ENCODE measurements around the gene SDR39U1. TPM values are rescaled to one million over a fixed set of nuclear protein-coding genes. Genes with fewer than 3 reads are reported as not detected.
"Not testable (repeated sequence)": the region's sequence is repeated elsewhere in the genome, so short reads cannot be mapped to it uniquely, and the experiment has no call there.

SDR39U1 gene, protein sequence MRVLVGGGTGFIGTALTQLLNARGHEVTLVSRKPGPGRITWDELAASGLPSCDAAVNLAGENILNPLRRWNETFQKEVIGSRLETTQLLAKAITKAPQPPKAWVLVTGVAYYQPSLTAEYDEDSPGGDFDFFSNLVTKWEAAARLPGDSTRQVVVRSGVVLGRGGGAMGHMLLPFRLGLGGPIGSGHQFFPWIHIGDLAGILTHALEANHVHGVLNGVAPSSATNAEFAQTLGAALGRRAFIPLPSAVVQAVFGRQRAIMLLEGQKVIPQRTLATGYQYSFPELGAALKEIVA
- 40.8 and 47.7 TPM in 2 replicates for total RNA-seq

DNA sequence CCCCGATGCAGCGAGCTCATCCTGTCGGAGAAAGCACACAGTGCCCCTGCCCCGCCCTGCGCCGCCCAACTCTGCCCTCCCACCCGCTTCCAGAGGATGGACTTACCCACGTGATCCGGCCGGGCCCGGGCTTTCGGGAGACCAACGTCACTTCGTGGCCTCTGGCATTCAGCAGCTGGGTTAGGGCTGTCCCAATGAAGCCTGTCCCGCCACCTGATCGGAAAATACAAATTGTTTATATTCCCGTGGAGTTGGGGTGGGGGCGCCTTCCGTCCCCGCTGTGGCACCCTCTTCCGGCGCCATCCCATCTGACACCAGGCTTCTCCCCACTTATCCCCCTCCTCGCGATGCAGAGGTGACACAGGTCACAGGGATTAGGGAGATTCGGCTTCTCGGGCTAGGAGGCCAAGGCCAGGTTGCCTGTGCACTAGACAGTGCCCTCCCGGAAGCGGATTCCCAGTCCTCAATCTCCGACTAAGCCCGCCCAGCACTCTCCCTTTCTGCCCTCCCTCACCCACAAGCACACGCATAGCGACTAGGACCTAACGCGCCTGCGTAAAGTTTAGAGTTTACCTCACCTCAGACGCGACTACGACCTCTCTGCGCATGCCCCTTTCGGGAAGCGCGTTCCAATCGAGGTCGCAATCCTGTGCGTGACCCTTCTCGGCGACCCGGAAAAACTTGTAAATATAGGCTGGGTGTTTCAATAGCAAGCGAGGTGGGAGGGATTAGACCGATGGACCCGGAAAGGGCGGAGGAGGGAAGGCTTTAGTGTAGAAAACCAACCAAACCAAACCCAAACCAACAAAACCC is at the start of gene SDR39U1:
SDR39U1 (minus strand) TSS at position 537 of the 813 bp plus-strand sequence; CDS start at position 530, 7 bp downstream.
- H3K27me3 Mint-ChIP-seq (ENCODE audit: low read depth), result no peaks in the 10 kb centered on the region
- peaks cover 34% of the 10 kb centered on the region for H3K36me3 Mint-ChIP-seq (ENCODE audit: low read depth)
- H3K4me1 Mint-ChIP-seq (ENCODE audit: low read depth), result peaks cover 40% of the 10 kb centered on the region
- H3K4me3 Mint-ChIP-seq (ENCODE audit: low read depth), result peak within 1 kb of the TSS; percentile 95
- peak; percentile 98 for DNase-seq (ENCODE audit: low spot score)
- H3K9me3 Mint-ChIP-seq, result no peaks in the 10 kb centered on the region
- H3K27ac Mint-ChIP-seq, result peak within 1 kb of the TSS; percentile 98
- intact Hi-C loops (cut with micrococcal nuclease), result loop anchor here (1.0 to 2.0 kb wide), 3 partner anchors 11 to 328 kb away; partner anchors contain the start of genes DCAF11 and NRL

DNA sequence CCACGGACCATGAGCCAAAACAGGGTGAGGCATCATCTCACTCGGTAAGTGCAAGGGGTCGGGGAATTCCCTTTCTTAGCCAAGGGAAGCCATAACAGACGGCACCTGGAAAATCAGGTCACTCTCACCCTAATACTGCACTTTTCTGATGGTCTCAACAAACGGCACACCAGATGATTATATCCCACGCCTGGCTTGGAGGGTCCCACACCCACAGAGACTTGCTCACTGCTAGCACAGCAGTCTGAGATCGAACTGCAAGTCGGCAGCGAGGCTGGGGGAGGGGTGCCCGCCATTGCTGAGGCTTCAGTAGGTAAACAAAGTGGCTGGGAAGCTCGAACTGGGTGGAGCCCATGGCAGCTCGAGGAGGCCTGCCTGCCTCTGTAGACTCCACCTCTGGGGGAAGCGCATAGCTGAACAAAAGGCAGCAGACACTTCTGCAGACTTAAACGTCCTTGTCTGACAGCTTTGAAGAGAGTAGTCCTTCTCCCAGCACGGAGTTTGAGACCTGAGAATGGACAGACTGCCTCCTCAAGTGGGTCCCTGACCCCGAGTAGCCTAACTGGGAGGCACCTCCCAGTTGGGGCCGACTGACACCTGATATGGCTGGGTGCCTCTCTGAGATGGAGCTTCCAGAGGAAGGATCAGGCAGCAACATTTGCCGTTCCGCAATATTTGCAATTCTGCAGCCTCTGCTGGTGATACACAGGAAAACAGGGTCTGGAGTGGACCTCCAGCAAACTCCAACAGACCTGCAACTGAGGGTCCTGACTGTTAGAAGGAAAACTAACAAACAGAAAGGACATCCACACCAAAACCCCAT is 49.2 kb upstream of the SDR39U1 start:
- H3K9me3 Mint-ChIP-seq; H3K36me3 Mint-ChIP-seq (ENCODE audit: low read depth); DNase-seq (ENCODE audit: low spot score); H3K4me1 Mint-ChIP-seq (ENCODE audit: low read depth); H3K27ac Mint-ChIP-seq; H3K27me3 Mint-ChIP-seq (ENCODE audit: low read depth); intact Hi-C loops (cut with micrococcal nuclease); H3K4me3 Mint-ChIP-seq (ENCODE audit: low read depth): not testable (repeated sequence)

GRCh38 chr14:24483604-24484252 is 41.2 kb upstream of the SDR39U1 start:
- peaks cover 19% of the 10 kb centered on the region for H3K4me1 Mint-ChIP-seq (ENCODE audit: low read depth)
- H3K36me3 Mint-ChIP-seq (ENCODE audit: low read depth), result no peaks in the 10 kb centered on the region
- no peak overlapping the region for H3K27ac Mint-ChIP-seq
- no peaks in the 10 kb centered on the region for H3K9me3 Mint-ChIP-seq
- no peak overlapping the region for H3K4me3 Mint-ChIP-seq (ENCODE audit: low read depth)
- H3K27me3 Mint-ChIP-seq (ENCODE audit: low read depth), result no peaks in the 10 kb centered on the region
- intact Hi-C loops (cut with micrococcal nuclease), result loop anchor here (5.0 kb wide), 1 partner anchor 194 kb away; no protein-coding TSS in a partner anchor
- no peak for DNase-seq (ENCODE audit: low spot score)

GRCh38 chr14:24482699-24483303 is 40.2 kb upstream of the SDR39U1 start:
- H3K4me3 Mint-ChIP-seq (ENCODE audit: low read depth); H3K27ac Mint-ChIP-seq; H3K9me3 Mint-ChIP-seq; H3K36me3 Mint-ChIP-seq (ENCODE audit: low read depth); H3K27me3 Mint-ChIP-seq (ENCODE audit: low read depth); DNase-seq (ENCODE audit: low spot score): not testable (repeated sequence)
- intact Hi-C loops (cut with micrococcal nuclease), result loop anchor here (5.0 kb wide), 1 partner anchor 194 kb away; no protein-coding TSS in a partner anchor
- peaks cover 19% of the 10 kb centered on the region for H3K4me1 Mint-ChIP-seq (ENCODE audit: low read depth)

GRCh38 chr14:24481622-24482324 is 39.2 kb upstream of the SDR39U1 start:
- Mint-ChIP-seq H3K27me3 (ENCODE audit: low read depth) (no peaks in the 10 kb centered on the region), H3K27ac (no peak overlapping the region)
- intact Hi-C loops (cut with micrococcal nuclease), result loop anchor here (5.0 kb wide), 1 partner anchor 196 kb away; no protein-coding TSS in a partner anchor

DNA sequence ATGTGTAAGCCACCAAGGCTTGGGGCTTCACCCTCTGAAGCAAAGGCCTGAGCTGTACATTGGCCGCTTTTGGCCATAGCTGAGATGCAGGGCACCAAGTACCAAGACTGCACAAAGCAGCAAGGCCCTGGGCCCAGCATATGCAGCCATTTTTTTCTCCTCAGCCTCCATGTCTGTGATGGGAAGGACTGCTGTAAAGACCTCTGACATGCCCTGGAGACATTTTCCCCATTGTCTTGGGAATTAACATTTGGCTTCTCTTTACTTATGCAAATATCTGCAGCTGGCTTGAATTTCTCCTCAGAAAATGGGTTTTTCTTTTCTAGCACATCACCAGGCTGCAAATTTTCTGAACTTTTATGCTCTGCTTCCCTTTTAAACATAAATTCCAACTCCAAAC is 37.4 kb upstream of the SDR39U1 start:
- H3K36me3 Mint-ChIP-seq (ENCODE audit: low read depth); DNase-seq (ENCODE audit: low spot score); H3K27me3 Mint-ChIP-seq (ENCODE audit: low read depth); H3K9me3 Mint-ChIP-seq; H3K4me3 Mint-ChIP-seq (ENCODE audit: low read depth); H3K27ac Mint-ChIP-seq: not testable (repeated sequence)
- H3K4me1 Mint-ChIP-seq (ENCODE audit: low read depth), result peaks cover 19% of the 10 kb centered on the region
- intact Hi-C loops (cut with micrococcal nuclease), result loop anchor here (5.0 kb wide), 1 partner anchor 197 kb away; no protein-coding TSS in a partner anchor

More at GRCh38 chr14:24481622-24482324, 39.2 kb upstream of the SDR39U1 start:
- Mint-ChIP-seq H3K9me3 (no peaks in the 10 kb centered on the region), H3K4me3 (ENCODE audit: low read depth) (peak overlapping the region; percentile 41), H3K4me1 (ENCODE audit: low read depth) (peaks cover 19% of the 10 kb centered on the region), H3K36me3 (ENCODE audit: low read depth) (no peaks in the 10 kb centered on the region)
- DNase-seq (ENCODE audit: low spot score), result peak; percentile 35

DNA sequence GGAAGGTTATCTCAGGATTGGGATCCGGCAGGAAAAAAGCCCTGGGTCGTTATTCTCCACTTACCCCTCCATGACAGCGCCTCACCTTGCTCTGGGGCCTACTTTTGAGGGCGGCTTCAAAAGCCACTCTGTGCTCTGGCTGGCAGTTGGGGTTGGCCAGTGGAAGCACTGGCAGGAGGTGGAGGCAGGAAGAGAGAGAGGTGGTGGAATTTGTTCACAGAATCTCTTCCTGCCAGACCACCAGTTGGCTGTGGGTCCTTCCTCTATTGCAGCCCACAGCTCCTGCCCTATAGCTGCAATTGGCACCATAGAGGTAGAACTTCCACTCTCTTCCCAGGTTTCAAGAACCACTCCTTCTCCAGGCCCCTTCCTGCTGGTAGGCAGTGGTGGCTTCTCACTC is 32.7 kb upstream of the SDR39U1 start:
- intact Hi-C loops (cut with micrococcal nuclease), result no loop called here
- H3K4me3 Mint-ChIP-seq (ENCODE audit: low read depth), result no peak overlapping the region
- no peaks in the 10 kb centered on the region for H3K36me3 Mint-ChIP-seq (ENCODE audit: low read depth)
- peaks cover 7% of the 10 kb centered on the region for H3K9me3 Mint-ChIP-seq
- H3K27ac Mint-ChIP-seq, result no peak overlapping the region
- H3K27me3 Mint-ChIP-seq (ENCODE audit: low read depth), result no peaks in the 10 kb centered on the region
- DNase-seq (ENCODE audit: low spot score), result no peak
- H3K4me1 Mint-ChIP-seq (ENCODE audit: low read depth), result no peaks in the 10 kb centered on the region

DNA sequence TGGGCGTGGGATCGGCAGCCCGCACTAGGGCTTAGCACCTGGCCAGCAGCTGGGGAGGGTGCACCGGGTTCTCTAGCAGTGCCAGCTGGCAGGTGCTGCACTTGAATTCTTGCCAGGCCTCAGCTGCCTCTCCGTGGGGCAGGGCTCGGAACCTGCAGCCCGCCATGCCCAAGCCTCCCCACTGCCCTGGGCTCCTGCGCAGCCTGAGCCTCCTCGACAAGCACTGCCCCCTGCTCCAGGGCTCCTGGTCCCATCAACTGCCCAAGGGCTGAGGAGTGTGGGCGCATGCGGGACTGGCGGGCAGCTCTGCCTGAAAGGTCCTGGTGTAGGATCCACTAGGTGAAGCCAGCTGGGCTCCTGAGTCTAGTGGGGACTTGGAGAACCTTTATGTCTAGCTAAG is 30.6 kb upstream of the SDR39U1 start:
- Mint-ChIP-seq H3K9me3 (peaks cover 7% of the 10 kb centered on the region), H3K4me1 (ENCODE audit: low read depth) (no peaks in the 10 kb centered on the region), H3K36me3 (ENCODE audit: low read depth) (no peaks in the 10 kb centered on the region), H3K27me3 (ENCODE audit: low read depth) (peaks cover 2% of the 10 kb centered on the region), H3K4me3 (ENCODE audit: low read depth) (no peak overlapping the region), H3K27ac (no peak overlapping the region)
- intact Hi-C loops (cut with micrococcal nuclease), result no loop called here
- no peak for DNase-seq (ENCODE audit: low spot score)

DNA sequence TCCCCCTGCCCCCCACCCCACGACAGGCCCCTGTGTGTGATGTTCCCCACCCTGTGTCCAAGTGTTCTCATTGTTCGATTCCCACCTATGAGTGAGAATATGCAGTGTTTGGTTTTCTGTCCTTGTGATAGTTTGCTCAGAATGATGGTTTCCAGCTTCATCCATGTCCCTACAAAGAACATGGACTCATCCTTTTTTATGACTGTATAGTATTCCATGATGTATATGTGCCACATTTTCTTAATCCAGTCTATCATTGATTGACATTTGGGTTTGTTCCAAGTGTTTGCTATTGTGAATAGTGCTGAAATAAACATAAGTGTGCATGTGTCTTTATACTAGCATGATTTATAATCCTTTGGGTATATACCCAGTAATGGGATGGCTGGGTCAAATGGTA is 27.9 kb upstream of the SDR39U1 start:
- H3K4me3 Mint-ChIP-seq (ENCODE audit: low read depth); DNase-seq (ENCODE audit: low spot score); H3K27ac Mint-ChIP-seq; H3K4me1 Mint-ChIP-seq (ENCODE audit: low read depth); H3K9me3 Mint-ChIP-seq; H3K27me3 Mint-ChIP-seq (ENCODE audit: low read depth); intact Hi-C loops (cut with micrococcal nuclease); H3K36me3 Mint-ChIP-seq (ENCODE audit: low read depth): not testable (repeated sequence)

- Mint-ChIP-seq H3K9me3 (peaks cover 2% of the 10 kb centered on the region), H3K4me1 (ENCODE audit: low read depth) (peaks cover 7% of the 10 kb centered on the region), H3K27me3 (ENCODE audit: low read depth) (peaks cover 9% of the 10 kb centered on the region), H3K27ac (no peak overlapping the region), H3K4me3 (ENCODE audit: low read depth) (no peak overlapping the region), H3K36me3 (ENCODE audit: low read depth) (no peaks in the 10 kb centered on the region)
- intact Hi-C loops (cut with micrococcal nuclease), result no loop called here
- no peak for DNase-seq (ENCODE audit: low spot score)
These were observed 23.2 kb upstream of the SDR39U1 start for GRCh38 chr14:24465805-24466204.

DNA sequence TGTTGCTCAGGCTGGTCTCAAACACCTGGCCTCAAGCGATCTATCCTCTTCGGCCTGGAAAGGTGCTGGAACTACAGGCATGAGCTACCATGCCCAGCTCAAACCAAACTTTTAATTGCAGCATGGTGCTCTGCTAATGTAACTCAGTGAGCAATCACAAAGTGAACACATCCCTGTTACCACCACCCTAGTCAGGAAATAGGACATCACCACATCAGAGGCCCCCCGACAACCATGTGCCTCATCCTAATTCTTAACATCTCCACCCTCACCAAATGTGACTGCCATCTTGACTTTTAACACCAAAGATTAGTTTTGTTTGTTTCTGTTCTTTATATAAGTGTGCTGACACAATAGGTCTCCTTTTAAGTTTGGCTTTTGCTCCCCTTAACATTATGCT is 22.8 kb upstream of the SDR39U1 start:
- DNase-seq (ENCODE audit: low spot score), result no peak
- Mint-ChIP-seq H3K27ac (no peak overlapping the region), H3K36me3 (ENCODE audit: low read depth) (no peaks in the 10 kb centered on the region), H3K9me3 (no peaks in the 10 kb centered on the region), H3K27me3 (ENCODE audit: low read depth) (peaks cover 9% of the 10 kb centered on the region), H3K4me3 (ENCODE audit: low read depth) (no peak overlapping the region), H3K4me1 (ENCODE audit: low read depth) (peaks cover 7% of the 10 kb centered on the region)
- intact Hi-C loops (cut with micrococcal nuclease), result no loop called here

Measured in activated T-helper 2 cell treated with anti-CD3 and anti-CD28 coated beads, Interferon-gamma antibody, Interleukin-2, Interleukin-4, amounts not matched to agents 10 μg/mL and 5 μg/mL and 100 μg/mL, durations not matched to agents 14 hours and 24 hours and 36 hours (primary cell).